WTC11 (cell line): ENCODE measurements around the gene TAOK3.

Experiments
- CBFB ChIP-seq: sonication (generic); formaldehyde crosslinking; IDR thresholded peaks from 2 replicates; pipeline ENCODE4 v1.8.1; 2022; ENCODE audit warnings: mild to moderate bottlenecking, low read depth, missing genetic modification reagents
- CTCF ChIP-seq: fragments of 200-600 bp; IDR thresholded peaks from 2 replicates; pipeline ENCODE4 v1.8.0; 2022; ENCODE audit warnings: antibody characterized with exemption
- E2F1 ChIP-seq: sonication (generic); formaldehyde crosslinking; IDR thresholded peaks from 2 replicates; pipeline ENCODE4 v1.8.0; 2022; ENCODE audit warnings: mild to moderate bottlenecking, missing genetic modification reagents
- ELF4 ChIP-seq: sonication (generic); formaldehyde crosslinking; IDR thresholded peaks from 2 replicates; pipeline ENCODE4 v1.8.1; 2022; ENCODE audit warnings: low read depth, mild to moderate bottlenecking, moderate library complexity, missing genetic modification reagents
- FOXP4 ChIP-seq: sonication (generic); formaldehyde crosslinking; IDR thresholded peaks from 2 replicates; pipeline ENCODE4 v1.8.0; 2022; ENCODE audit warnings: mild to moderate bottlenecking, missing genetic modification reagents
- MAX ChIP-seq: sonication (generic); formaldehyde crosslinking; IDR thresholded peaks from 2 replicates; pipeline ENCODE4 v1.8.0; 2022; ENCODE audit warnings: mild to moderate bottlenecking, missing genetic modification reagents
- MYBL2 ChIP-seq: sonication (generic); formaldehyde crosslinking; IDR thresholded peaks from 2 replicates; pipeline ENCODE4 v1.8.1; 2023; ENCODE audit warnings: mild to moderate bottlenecking, moderate library complexity, missing genetic modification reagents
- NR3C1 ChIP-seq: sonication (generic); formaldehyde crosslinking; conservative IDR thresholded peaks from 2 replicates; pipeline ENCODE4 v1.8.1; 2023; ENCODE audit warnings: low read depth, mild to moderate bottlenecking, missing genetic modification reagents
- PREB ChIP-seq: sonication (generic); formaldehyde crosslinking; IDR thresholded peaks from 2 replicates; pipeline ENCODE4 v1.8.1; 2022; ENCODE audit warnings: mild to moderate bottlenecking, missing genetic modification reagents, moderate library complexity, borderline replicate concordance

- TF ChIP-seq FOXP4 (CRISPR knock-in tag) (no peak), ELF4 (CRISPR knock-in tag) (no peak), CTCF (no peak), NR3C1 (CRISPR knock-in tag) (no peak), MAX (CRISPR knock-in tag) (no peak), CBFB (no peak), E2F1 (CRISPR knock-in tag) (no peak), PREB (no peak), MYBL2 (CRISPR knock-in tag) (no peak)
Observed at GRCh38 chr12:118355843-118356242, 16.9 kb downstream of the TAOK3 start.
